Ascending aorta (tissue), 2 donors: ENCODE measurements around the gene NCMAP. TPM values are rescaled to one million over a fixed set of nuclear protein-coding genes. Genes with fewer than 3 reads are reported as not detected.

Source experiments
- DNase-seq, 2 donors: peaks; one replicate each; pipeline ENCODE4 v3.0.0-alpha.2; 2019; ENCODE audit warnings: low spot score in 2 of 2
- H3K27ac ChIP-seq, 2 donors: fragments of 200-600 bp; sonication (generic); one replicate each; pipeline ENCODE4 v1.5.1; 2016 to 2017; ENCODE audit warnings: mild to moderate bottlenecking in 1 of 2
- H3K27me3 ChIP-seq: fragments of 200-600 bp; sonication (generic); one replicate; pipeline ENCODE4 v1.5.1; 2017
- H3K36me3 ChIP-seq, 2 donors: fragments of 200-600 bp; sonication (generic); one replicate each; pipeline ENCODE4 v1.5.1; 2016
- H3K4me1 ChIP-seq, 2 donors: fragments of 200-600 bp; sonication (generic); one replicate each; pipeline ENCODE4 v1.5.1; 2016 to 2017; ENCODE audit warnings: mild to moderate bottlenecking in 1 of 2
- H3K4me3 ChIP-seq, 2 donors: fragments of 200-600 bp; sonication (generic); one replicate each; pipeline ENCODE4 v1.5.1; 2016 to 2017; ENCODE audit warnings: mild to moderate bottlenecking in 1 of 2
- H3K9me3 ChIP-seq, 2 donors: fragments of 200-600 bp; sonication (generic); one replicate each; pipeline ENCODE4 v1.5.1; 2016
- CTCF ChIP-seq, 3 experiments: fragments of 200-600 bp in 2 of 3; fragments of 450-650 bp in 1 of 3; sonication (generic) in 2 of 3; IDR thresholded peaks; one replicate each; pipeline ENCODE4 v1.5.1; 2016 to 2019; ENCODE audit warnings: antibody characterized with exemption in 3 of 3, mild to moderate bottlenecking in 1 of 3, moderate library complexity in 1 of 3
- intact Hi-C: fragments of 100-400 bp; cut with DNase I; formaldehyde crosslinking; loops from one replicate; pipeline ENCODE4 v1.15.1; 2023
- total RNA-seq: library from RNA; depleted of rRNA; stranded (reverse); fragments of >200 nt; gene quantifications from one replicate; pipeline ENCODE4 v1.1.0, GENCODE V29; 2016

NCMAP gene
- total RNA-seq, 1 donor from 2014 or later: not detected

GRCh38 chr1:24567792-24568388 is 12.0 kb downstream of the NCMAP start:
- Histone ChIP-seq H3K36me3 (no peaks in the 10 kb centered on the region), H3K4me1 (no peaks in the 10 kb centered on the region), H3K4me3 (no peak overlapping the region), H3K27me3 (no peaks in the 10 kb centered on the region), H3K9me3 (no peaks in the 10 kb centered on the region), H3K27ac (no peak overlapping the region)
- TF ChIP-seq CTCF (IDR thresholded peaks at IDR 0.05): no peak
- intact Hi-C loops: no loop called here
- DNase-seq: no peak

- no peak for DNase-seq
- intact Hi-C loops: no loop called here
- H3K27ac ChIP-seq: no peak overlapping the region
These were observed 12.6 kb downstream of the NCMAP start for GRCh38 chr1:24568475-24568874.

GRCh38 chr1:24570265-24571125 is 14.6 kb downstream of the NCMAP start:
- no peak for DNase-seq
- H3K4me3 ChIP-seq: no peak overlapping the region
- TF ChIP-seq CTCF (IDR thresholded peaks at IDR 0.05): no peak
- H3K27me3 ChIP-seq: no peaks in the 10 kb centered on the region
- H3K36me3 ChIP-seq: no peaks in the 10 kb centered on the region
- no peaks in the 10 kb centered on the region for H3K9me3 ChIP-seq
- intact Hi-C loops: no loop called here
- H3K4me1 ChIP-seq: no peaks in the 10 kb centered on the region
- H3K27ac ChIP-seq: no peak overlapping the region

More at GRCh38 chr1:24568475-24568874, 12.6 kb downstream of the NCMAP start:
- Histone ChIP-seq H3K4me1 (no peaks in the 10 kb centered on the region), H3K27me3 (no peaks in the 10 kb centered on the region), H3K36me3 (no peaks in the 10 kb centered on the region), H3K4me3 (no peak overlapping the region), H3K9me3 (no peaks in the 10 kb centered on the region)
- TF ChIP-seq CTCF (IDR thresholded peaks at IDR 0.05): no peak

GRCh38 chr1:24572301-24572700 is 16.4 kb downstream of the NCMAP start:
- Histone ChIP-seq H3K4me1 (no peaks in the 10 kb centered on the region), H3K4me3 (no peak overlapping the region), H3K27me3 (no peaks in the 10 kb centered on the region), H3K36me3 (no peaks in the 10 kb centered on the region), H3K9me3 (no peaks in the 10 kb centered on the region), H3K27ac (no peak overlapping the region)
- intact Hi-C loops: no loop called here
- no peak for DNase-seq
- TF ChIP-seq CTCF (IDR thresholded peaks at IDR 0.05): no peak

GRCh38 chr1:24575905-24576587 is 20.2 kb downstream of the NCMAP start:
- DNase-seq: no peak
- no peak for TF ChIP-seq CTCF (IDR thresholded peaks at IDR 0.05)
- H3K27me3 ChIP-seq: no peaks in the 10 kb centered on the region
- intact Hi-C loops: no loop called here
- H3K9me3 ChIP-seq: no peaks in the 10 kb centered on the region
- H3K27ac ChIP-seq: no peak overlapping the region
- no peaks in the 10 kb centered on the region for H3K36me3 ChIP-seq
- no peaks in the 10 kb centered on the region for H3K4me1 ChIP-seq
- no peak overlapping the region for H3K4me3 ChIP-seq
